Body of pancreas (tissue), 4 donors: ENCODE results near the gene C6orf15. TPM values are rescaled to one million over a fixed set of nuclear protein-coding genes. Genes with fewer than 3 reads are reported as not detected.

Source experiments
- ATAC-seq: fragments of 150-250 bp; one replicate; pipeline ENCODE4 v1.9.1; 2016
- DNase-seq, 4 donors: peaks; one replicate each; pipeline ENCODE4 v3.0.0-alpha.2; 2019
- H3K27ac ChIP-seq, 4 donors: fragments of 200-600 bp; sonication (generic); 1 replicate in 3 of 4; 2 replicates in 1 of 4; pipeline versions ENCODE4 v1.5.1 to v1.6.1; 2016 to 2019; ENCODE audit warnings: mild to moderate bottlenecking in 1 of 4, mixed read lengths in 1 of 4, moderate library complexity in 1 of 4
- H3K27me3 ChIP-seq, 2 donors: fragments of 200-600 bp; sonication (generic); one replicate each; pipeline ENCODE4 v1.6.0; 2016; ENCODE audit warnings: mild to moderate bottlenecking in 1 of 2
- H3K36me3 ChIP-seq, 2 donors: fragments of 200-600 bp; sonication (generic); replicated peaks in 1 of 2; 2 replicates each; pipeline ENCODE4 v1.5.1; 2016; ENCODE audit warnings: low read depth in 2 of 2; ENCODE audit not compliant: insufficient read depth in 1 of 2
- H3K4me1 ChIP-seq: fragments of 200-600 bp; sonication (generic); one replicate; pipeline ENCODE4 v1.6.0; 2016
- H3K4me3 ChIP-seq, 2 donors: fragments of 200-600 bp; sonication (generic); 1 replicate in 1 of 2; 2 replicates in 1 of 2; pipeline ENCODE4 v1.5.1; 2016 to 2019
- H3K9me3 ChIP-seq, 3 donors: fragments of 200-600 bp; sonication (generic); 1 replicate in 2 of 3; 2 replicates in 1 of 3; pipeline ENCODE4 v1.5.1; 2016
- CTCF ChIP-seq, 7 experiments: fragments of 450-650 bp in 4 of 7; fragments of 200-600 bp in 3 of 7; sonication (generic) in 3 of 7; IDR thresholded peaks; one replicate each; pipeline ENCODE4 v1.5.1; 2016 to 2019; ENCODE audit warnings: antibody characterized with exemption in 7 of 7
- POLR2A ChIP-seq, 3 donors: fragments of 450-650 bp; IDR thresholded peaks; one replicate each; pipeline ENCODE4 v1.6.1; 2016; ENCODE audit warnings: antibody characterized with exemption in 3 of 3, mild to moderate bottlenecking in 2 of 3
- WGBS, 2 donors: methylation state at CpG; one replicate each; pipeline ENCODE4 v1.1.5; 2017; 5-methylcytosine and 5-hydroxymethylcytosine counted together
- intact Hi-C: fragments of 100-400 bp; cut with DNase I; formaldehyde crosslinking; loops from one replicate; pipeline ENCODE4 v1.15.1; 2023
- total RNA-seq, 2 donors: library from RNA; depleted of rRNA; stranded (reverse); fragments of >200 nt; gene quantifications; one replicate each; pipeline ENCODE4 v1.1.0, GENCODE V29; 2016

Gene C6orf15
- total RNA-seq, 2 donors from 2014 or later, result not detected

GRCh38 chr6:31138982-31139381 is 26.6 kb upstream of the C6orf15 start, which contains the start of gene PSORS1C2:
Gene PSORS1C2, minus strand, starts transcription at chr6:31139066. Its CDS starts 40 bp downstream, at chr6:31139026.
- H3K4me3 ChIP-seq, result no peak within 1 kb of the TSS

DNA sequence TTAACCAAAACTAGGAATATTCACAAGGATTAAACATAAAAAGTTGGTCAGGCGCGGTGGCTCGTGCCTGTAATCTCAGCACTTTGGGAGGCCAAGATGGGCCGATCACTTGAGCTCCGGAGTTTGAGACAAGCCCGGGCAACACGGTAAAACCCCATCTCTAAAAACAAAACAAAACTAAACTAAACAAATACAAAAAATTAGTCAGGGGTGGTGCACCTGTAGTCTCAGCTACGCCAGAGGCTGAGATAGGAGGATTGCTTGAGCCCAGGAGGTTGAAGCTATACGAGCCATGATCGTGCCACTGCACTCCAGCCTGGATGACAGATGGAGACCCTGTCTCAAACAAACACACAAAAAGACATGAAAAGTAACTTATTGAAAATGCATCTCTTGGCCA is 23.3 kb upstream of the C6orf15 start:
- no peaks in the 10 kb centered on the region for H3K36me3 ChIP-seq
- H3K27me3 ChIP-seq, result no peaks in the 10 kb centered on the region
- no peak overlapping the region for H3K27ac ChIP-seq
- no peaks in the 10 kb centered on the region for H3K9me3 ChIP-seq
- H3K4me1 ChIP-seq, result peaks cover 6% of the 10 kb centered on the region
- DNase-seq (no peak), ATAC-seq (no peak)
- intact Hi-C loops, result loop anchor here (5.0 kb wide), 1 partner anchor 57 kb away; no protein-coding TSS in a partner anchor
- no peak overlapping the region for H3K4me3 ChIP-seq
- WGBS, 2 donors, result 76 to 81% methylated on average over 10 of the region's 10 CpGs
- TF ChIP-seq CTCF (IDR thresholded peaks at IDR 0.05) (no peak), POLR2A (IDR thresholded peaks at IDR 0.05) (no peak)

More at GRCh38 chr6:31138982-31139381, 26.6 kb upstream of the C6orf15 start, which contains the start of gene PSORS1C2:
- Histone ChIP-seq H3K9me3 (no peaks in the 10 kb centered on the region), H3K27ac (no peak within 1 kb of the TSS), H3K36me3 (no peaks in the 10 kb centered on the region), H3K4me1 (peaks cover 6% of the 10 kb centered on the region), H3K27me3 (no peaks in the 10 kb centered on the region)
- no peak for DNase-seq
- TF ChIP-seq CTCF (IDR thresholded peaks at IDR 0.05) (no peak), POLR2A (IDR thresholded peaks at IDR 0.05) (no peak)
- intact Hi-C loops, result loop anchor here (5.0 kb wide), 1 partner anchor 53 kb away; no protein-coding TSS in a partner anchor
- ATAC-seq, result no peak
- WGBS, 2 donors, result 82 to 86% methylated on average over 4 of the region's 4 CpGs

GRCh38 chr6:31132806-31133205 is 20.4 kb upstream of the C6orf15 start:
- 77 to 82% methylated on average over 6 of the region's 6 CpGs for WGBS, 2 donors
- Histone ChIP-seq H3K4me3 (no peak overlapping the region), H3K27me3 (no peaks in the 10 kb centered on the region), H3K36me3 (no peaks in the 10 kb centered on the region), H3K9me3 (no peaks in the 10 kb centered on the region), H3K4me1 (peaks cover 4% of the 10 kb centered on the region), H3K27ac (no peak overlapping the region)
- DNase-seq, result no peak
- no peak for ATAC-seq
- TF ChIP-seq POLR2A (IDR thresholded peaks at IDR 0.05), result no peak
- TF ChIP-seq CTCF (IDR thresholded peaks at IDR 0.05), result no peak
- intact Hi-C loops, result no loop called here

- H3K27me3 ChIP-seq, result no peaks in the 10 kb centered on the region
- ATAC-seq (no peak), DNase-seq (no peak)
- no peak overlapping the region for H3K27ac ChIP-seq
- TF ChIP-seq POLR2A (IDR thresholded peaks at IDR 0.05) (no peak), CTCF (IDR thresholded peaks at IDR 0.05) (no peak)
- no peaks in the 10 kb centered on the region for H3K9me3 ChIP-seq
- 73 to 79% methylated on average over 3 of the region's 3 CpGs for WGBS, 2 donors
- H3K4me3 ChIP-seq, result no peak overlapping the region
- intact Hi-C loops, result no loop called here
- H3K4me1 ChIP-seq, result peaks cover 4% of the 10 kb centered on the region
- H3K36me3 ChIP-seq, result no peaks in the 10 kb centered on the region
Observed at GRCh38 chr6:31131595-31131994, 19.2 kb upstream of the C6orf15 start.

- no peak for TF ChIP-seq CTCF (IDR thresholded peaks at IDR 0.05)
- no peak for TF ChIP-seq POLR2A (IDR thresholded peaks at IDR 0.05)
- Histone ChIP-seq H3K27ac (no peak overlapping the region), H3K9me3 (no peaks in the 10 kb centered on the region), H3K27me3 (no peaks in the 10 kb centered on the region), H3K36me3 (no peaks in the 10 kb centered on the region), H3K4me1 (peaks cover 12% of the 10 kb centered on the region), H3K4me3 (no peak overlapping the region)
- intact Hi-C loops, result no loop called here
- ATAC-seq (no peak), DNase-seq (no peak)
- WGBS, 2 donors, result 85 to 89% methylated on average over 3 of the region's 3 CpGs
Observed at GRCh38 chr6:31130751-31131150, 18.4 kb upstream of the C6orf15 start.
